ENCODE results near the gene UBAP1. TPM values are rescaled to one million over a fixed set of nuclear protein-coding genes. Genes with fewer than 3 reads are reported as not detected.

Gene UBAP1
- total and polyA plus RNA-seq, 2 donors (not counting 1 experiment from before 2014, with no cell fraction given) = 20.4 to 27.0 TPM

GRCh38 chr9:34185778-34186551, 7.1 kb downstream of the UBAP1 start:
- TF ChIP-seq EZH2 (IDR thresholded peaks at IDR 0.05; ENCODE audit: borderline replicate concordance, insufficient read depth, low read depth, low read length, poor library complexity, severe bottlenecking) = no peak
- TF ChIP-seq, protein P1, sequence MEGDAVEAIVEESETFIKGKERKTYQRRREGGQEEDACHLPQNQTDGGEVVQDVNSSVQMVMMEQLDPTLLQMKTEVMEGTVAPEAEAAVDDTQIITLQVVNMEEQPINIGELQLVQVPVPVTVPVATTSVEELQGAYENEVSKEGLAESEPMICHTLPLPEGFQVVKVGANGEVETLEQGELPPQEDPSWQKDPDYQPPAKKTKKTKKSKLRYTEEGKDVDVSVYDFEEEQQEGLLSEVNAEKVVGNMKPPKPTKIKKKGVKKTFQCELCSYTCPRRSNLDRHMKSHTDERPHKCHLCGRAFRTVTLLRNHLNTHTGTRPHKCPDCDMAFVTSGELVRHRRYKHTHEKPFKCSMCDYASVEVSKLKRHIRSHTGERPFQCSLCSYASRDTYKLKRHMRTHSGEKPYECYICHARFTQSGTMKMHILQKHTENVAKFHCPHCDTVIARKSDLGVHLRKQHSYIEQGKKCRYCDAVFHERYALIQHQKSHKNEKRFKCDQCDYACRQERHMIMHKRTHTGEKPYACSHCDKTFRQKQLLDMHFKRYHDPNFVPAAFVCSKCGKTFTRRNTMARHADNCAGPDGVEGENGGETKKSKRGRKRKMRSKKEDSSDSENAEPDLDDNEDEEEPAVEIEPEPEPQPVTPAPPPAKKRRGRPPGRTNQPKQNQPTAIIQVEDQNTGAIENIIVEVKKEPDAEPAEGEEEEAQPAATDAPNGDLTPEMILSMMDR (IDR thresholded peaks at IDR 0.05) = no peak
- no peaks in the 10 kb centered on the region for H3K27me3 ChIP-seq (replicated peaks in 1 of 4; ENCODE audit: control extremely low read depth in 1 of 4, control insufficient read depth in 3 of 4, insufficient read depth in 4 of 4, low read length in 3 of 4)
- H3K9ac ChIP-seq (ENCODE audit: low read length) = no peak overlapping the region
- Mint-ChIP-seq H3K27ac (no peak overlapping the region), H3K4me1 (peaks cover 34% of the 10 kb centered on the region), H3K4me3 (no peak overlapping the region), H3K9me3 (ENCODE audit: insufficient read depth) (no peaks in the 10 kb centered on the region), H3K27me3 (no peaks in the 10 kb centered on the region)
- CTCF ChIA-PET = no interaction called here
- peaks cover 12 to 18% of the 10 kb centered on the region in 2 donors for H3K4me1 ChIP-seq (ENCODE audit: control insufficient read depth in 2 of 2, insufficient read depth in 2 of 2, low read length in 2 of 2)
- POLR2A ChIA-PET = no interaction called here
- DNase-seq (peak; percentile 33), ATAC-seq (ENCODE audit: low read depth) (peak; percentile 49)
- peaks cover 76% of the 10 kb centered on the region for H4K20me1 ChIP-seq (ENCODE audit: control insufficient read depth, insufficient read depth, low read length, poor library complexity, severe bottlenecking)
- H2AFZ ChIP-seq (ENCODE audit: insufficient read depth, low read depth, low read length, poor library complexity, severe bottlenecking) = no peak overlapping the region
- no peak overlapping the region for H3K27ac ChIP-seq (ENCODE audit: low read length in 2 of 2)
- no peak overlapping the region for H3K4me3 ChIP-seq (ENCODE audit: control extremely low read depth in 1 of 5, extremely low read depth in 1 of 5, insufficient read depth in 1 of 5, low read depth in 2 of 5, low read length in 4 of 5)
- WGBS (ENCODE audit: insufficient coverage) = no CpG with 5 or more reads among the region's 3 CpGs
- H3K9me3 ChIP-seq (ENCODE audit: control extremely low read depth in 1 of 3, control insufficient read depth in 2 of 3, insufficient read depth in 1 of 3, low read length in 2 of 3) = no peaks in the 10 kb centered on the region
- peaks cover 90% of the 10 kb centered on the region for H3K79me2 ChIP-seq (ENCODE audit: control insufficient read depth, insufficient read depth, low read length)
- peak overlapping the region; percentile 29 for H3K4me2 ChIP-seq (replicated peaks; ENCODE audit: low read depth, low read length, poor library complexity, severe bottlenecking)
- intact Hi-C loops (cut with micrococcal nuclease) = loop anchor here (10.0 kb wide), 1 partner anchor 269 kb away; the partner anchor contains the start of genes DNAI1 and FAM219A
- peaks cover 0 to 4% of the 10 kb centered on the region in 2 experiments for H3K36me3 ChIP-seq (replicated peaks in 1 of 2; ENCODE audit: control extremely low read depth in 1 of 2, control insufficient read depth in 1 of 2, extremely low read depth in 1 of 2, insufficient read depth in 2 of 2, low read length in 1 of 2)

DNA sequence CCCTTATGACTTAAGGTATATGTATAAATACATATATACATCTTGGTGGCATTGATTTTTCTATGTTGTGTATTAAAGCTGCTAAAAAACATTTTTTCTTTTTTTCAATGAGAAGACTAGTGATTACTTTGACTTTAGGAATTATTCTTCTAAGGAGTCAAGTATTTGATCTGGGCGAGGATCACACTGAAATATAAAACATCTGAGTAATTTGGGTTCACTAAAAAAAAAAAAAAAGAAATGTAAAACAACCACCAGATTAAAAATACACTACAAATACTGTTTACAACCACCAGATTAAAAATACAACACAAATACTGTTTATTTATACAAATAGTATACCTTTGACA, 9.0 kb downstream of the UBAP1 start:
- no peak overlapping the region for H3K9ac ChIP-seq (ENCODE audit: low read length)
- no peak overlapping the region for H3K4me3 ChIP-seq (ENCODE audit: control extremely low read depth in 1 of 5, extremely low read depth in 1 of 5, insufficient read depth in 1 of 5, low read depth in 2 of 5, low read length in 4 of 5)
- WGBS (ENCODE audit: insufficient coverage) = no CpG with 5 or more reads among the region's 1 CpG
- H3K27me3 Mint-ChIP-seq = no peaks in the 10 kb centered on the region
- CTCF ChIA-PET = interaction anchor here (0.6 kb wide), 2 partner anchors 12 to 67 kb away, joined by 3 read pairs; no protein-coding TSS in a partner anchor
- no peak overlapping the region for H3K27ac ChIP-seq (ENCODE audit: low read length in 2 of 2)
- peaks cover 42% of the 10 kb centered on the region for H3K4me1 Mint-ChIP-seq
- H3K27ac Mint-ChIP-seq = no peak overlapping the region
- TF ChIP-seq, protein P1 (IDR thresholded peaks at IDR 0.05) = no peak
- TF ChIP-seq EZH2 (IDR thresholded peaks at IDR 0.05; ENCODE audit: borderline replicate concordance, insufficient read depth, low read depth, low read length, poor library complexity, severe bottlenecking) = no peak
- ATAC-seq (ENCODE audit: low read depth) (no peak), DNase-seq (no peak)
- no peaks in the 10 kb centered on the region for H3K9me3 Mint-ChIP-seq (ENCODE audit: insufficient read depth)
- peaks cover 0 to 4% of the 10 kb centered on the region in 2 experiments for H3K36me3 ChIP-seq (replicated peaks in 1 of 2; ENCODE audit: control extremely low read depth in 1 of 2, control insufficient read depth in 1 of 2, extremely low read depth in 1 of 2, insufficient read depth in 2 of 2, low read length in 1 of 2)
- no peaks in the 10 kb centered on the region for H3K27me3 ChIP-seq (replicated peaks in 1 of 4; ENCODE audit: control extremely low read depth in 1 of 4, control insufficient read depth in 3 of 4, insufficient read depth in 4 of 4, low read length in 3 of 4)
- H4K20me1 ChIP-seq (ENCODE audit: control insufficient read depth, insufficient read depth, low read length, poor library complexity, severe bottlenecking) = peaks cover 90% of the 10 kb centered on the region
- intact Hi-C loops (cut with micrococcal nuclease) = loop anchor here (10.0 kb wide), 1 partner anchor 267 kb away; the partner anchor contains the start of genes DNAI1 and FAM219A
- H2AFZ ChIP-seq (ENCODE audit: insufficient read depth, low read depth, low read length, poor library complexity, severe bottlenecking) = no peak overlapping the region
- peaks cover 93% of the 10 kb centered on the region for H3K79me2 ChIP-seq (ENCODE audit: control insufficient read depth, insufficient read depth, low read length)
- POLR2A ChIA-PET = interaction anchor here (0.7 kb wide), 1 partner anchor 11 kb away, joined by 4 read pairs; no protein-coding TSS in a partner anchor
- no peak overlapping the region for H3K4me3 Mint-ChIP-seq
- no peaks in the 10 kb centered on the region for H3K9me3 ChIP-seq (ENCODE audit: control extremely low read depth in 1 of 3, control insufficient read depth in 2 of 3, insufficient read depth in 1 of 3, low read length in 2 of 3)
- H3K4me2 ChIP-seq (replicated peaks; ENCODE audit: low read depth, low read length, poor library complexity, severe bottlenecking) = no peak overlapping the region
- peaks cover 12 to 19% of the 10 kb centered on the region in 2 donors for H3K4me1 ChIP-seq (ENCODE audit: control insufficient read depth in 2 of 2, insufficient read depth in 2 of 2, low read length in 2 of 2)

All from B cell (primary cell).